Hippocampal formation (tissue), 2 donors: ENCODE measurements around the gene HES3.

Experiments used
- DNase-seq, 2 donors: peaks; one replicate each; lab custom pipeline; 2025; lab: John Stamatoyannopoulos, UW

HES3 gene

DNA sequence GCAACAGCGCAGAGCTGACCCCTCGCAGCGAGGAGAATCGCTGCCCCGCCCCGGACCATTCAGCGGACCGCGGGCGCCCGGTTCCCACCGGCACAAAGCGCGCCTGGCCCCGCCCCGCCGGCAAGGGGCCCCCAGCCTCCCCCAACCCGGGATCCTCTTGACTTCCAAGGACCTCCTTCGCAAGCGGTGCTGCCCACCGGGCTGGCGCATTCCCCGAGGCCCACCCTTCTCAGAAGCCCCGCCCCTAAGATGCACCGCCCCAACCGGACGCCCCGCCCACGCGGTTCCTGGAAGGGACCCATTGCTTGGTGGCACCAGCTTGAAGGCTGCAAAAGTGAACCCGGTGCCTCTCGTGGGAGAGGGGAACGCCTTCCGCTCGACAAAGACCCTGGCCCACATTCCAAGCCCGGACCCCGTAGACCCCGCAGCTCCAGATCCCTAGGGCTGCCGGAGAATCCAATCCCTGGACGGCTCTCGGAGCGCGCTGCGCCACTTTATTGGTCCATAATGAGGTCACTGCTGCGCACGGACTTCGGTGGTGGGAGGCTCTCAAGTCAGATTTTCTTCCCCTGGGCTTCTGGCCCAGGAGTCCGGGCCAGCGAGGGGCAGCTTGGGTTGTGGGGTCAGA, 2.0 kb downstream of the HES3 start:
- no peak for DNase-seq

DNA sequence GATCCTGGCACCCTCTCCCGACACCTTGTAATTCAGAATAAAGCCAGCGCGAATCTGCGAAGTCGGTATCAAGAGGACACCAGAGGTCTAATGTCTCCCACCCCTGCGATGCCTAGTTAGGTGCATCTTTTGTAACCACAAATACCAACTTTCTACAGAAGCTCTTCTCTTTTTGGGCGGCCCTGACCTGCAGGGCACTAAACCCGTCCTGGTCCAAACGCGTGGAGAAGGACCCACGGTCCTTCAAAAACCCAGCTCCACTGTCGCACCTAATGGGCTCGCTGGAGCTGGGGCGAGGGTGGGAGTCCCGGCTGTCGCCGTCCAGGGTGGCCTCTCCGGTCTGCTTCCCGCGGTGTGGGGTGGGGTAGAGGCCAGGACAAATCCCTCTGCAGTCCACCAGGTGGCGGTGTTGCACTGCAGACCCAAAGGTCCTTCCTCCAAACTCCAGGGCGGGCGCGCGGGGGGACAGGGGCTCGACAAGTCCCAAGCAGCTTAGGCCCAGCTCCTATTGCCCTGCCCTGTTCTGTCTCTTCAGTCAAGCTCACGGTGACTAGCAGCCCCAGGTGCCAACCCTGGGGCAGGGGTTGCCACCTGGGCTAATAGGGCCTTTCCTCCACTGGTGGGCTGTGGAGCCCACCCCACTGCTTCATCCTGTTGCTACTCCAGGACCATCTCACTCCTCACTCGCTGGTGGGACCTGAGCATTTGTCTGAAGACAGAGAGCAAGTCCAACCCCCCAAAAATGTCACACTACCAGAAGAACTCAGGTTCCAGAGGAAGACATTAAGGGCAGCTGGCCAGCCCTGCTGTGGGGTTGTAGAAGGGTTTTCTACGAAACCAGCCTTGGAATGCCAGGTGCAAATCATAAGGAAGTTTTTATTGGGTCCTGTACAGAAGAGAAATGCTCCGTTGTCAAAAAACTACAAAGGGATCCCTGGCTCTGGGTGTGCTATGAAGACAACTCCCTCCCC, 2.8 kb downstream of the HES3 start:
- peak; percentile 37 to 47 for DNase-seq

DNA sequence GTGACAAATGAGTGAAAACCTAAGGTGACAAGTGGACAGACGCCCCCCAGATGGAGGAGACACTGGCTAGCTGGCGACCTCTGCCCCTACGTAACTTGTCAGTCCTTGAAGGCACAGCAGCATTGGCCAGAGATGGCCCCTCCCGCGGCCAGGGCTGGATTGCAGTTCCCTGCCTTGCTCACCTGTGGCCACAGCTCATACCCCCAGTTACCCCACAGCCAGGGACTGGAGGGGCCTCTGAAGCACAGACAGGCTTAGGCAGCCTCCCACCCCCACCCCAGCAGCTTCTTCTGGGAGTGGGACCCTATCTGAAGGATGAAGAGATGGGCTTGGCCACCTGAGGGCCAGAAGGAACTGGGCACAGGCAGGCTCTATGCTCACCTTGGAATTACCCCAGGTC, 3.7 kb downstream of the HES3 start:
- DNase-seq = no peak

DNA sequence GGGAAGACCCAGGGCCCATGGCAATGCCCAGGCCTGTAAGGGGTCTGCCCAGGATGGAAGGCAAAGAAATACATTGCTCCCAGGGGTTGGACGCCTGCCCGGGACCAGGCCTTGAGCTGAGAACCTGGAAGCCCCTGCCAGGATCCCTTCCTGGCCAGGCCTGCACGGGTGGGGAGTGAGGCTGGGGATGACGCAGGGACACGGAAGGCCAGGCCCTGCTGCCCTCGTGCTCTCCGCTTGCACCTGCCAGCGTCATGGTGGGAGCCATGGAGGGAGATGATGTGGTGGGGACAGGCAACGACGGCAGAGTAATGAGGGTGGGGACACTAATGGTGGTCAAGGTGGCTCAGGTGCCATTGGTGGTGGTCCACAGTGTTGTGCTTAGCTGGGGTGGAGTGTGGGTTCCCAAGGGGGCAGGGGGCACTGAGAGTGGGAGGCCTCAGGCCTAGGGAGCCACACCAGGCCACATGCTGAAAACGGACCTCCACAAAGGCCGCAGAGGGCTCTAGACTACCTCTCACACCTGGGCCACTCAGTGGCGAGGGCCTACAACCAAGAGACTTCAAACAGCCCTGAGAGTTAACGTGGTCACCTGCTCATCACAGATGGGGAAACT, 4.3 kb downstream of the HES3 start:
- DNase-seq = no peak

GRCh38 chr1:6248932-6249738, 5.2 kb downstream of the HES3 start:
- DNase-seq = no peak

GRCh38 chr1:6249739-6250689, 6.0 kb downstream of the HES3 start:
- no peak for DNase-seq

DNA sequence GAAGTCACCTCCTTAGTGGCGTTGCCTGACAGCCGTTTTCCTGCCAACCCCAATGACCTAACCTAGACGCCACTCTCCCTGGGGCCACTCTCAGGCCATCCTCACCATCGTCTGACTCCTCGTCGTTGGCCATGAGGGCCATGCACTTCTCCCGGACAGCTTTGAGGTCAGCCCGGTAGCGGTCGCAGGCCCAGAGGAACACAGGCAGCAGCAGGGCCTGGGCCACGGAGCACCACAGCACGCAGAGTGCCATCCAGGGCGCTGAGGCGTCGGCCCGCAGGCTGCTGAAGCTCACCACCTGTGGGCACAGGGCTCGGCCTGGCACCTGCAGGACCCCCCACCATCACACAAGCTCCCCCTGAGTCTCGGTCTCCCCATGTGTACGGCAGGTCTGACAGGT, 7.3 kb downstream of the HES3 start:
- no peak for DNase-seq

- DNase-seq = no peak
Measured at GRCh38 chr1:6251681-6252373, 7.8 kb downstream of the HES3 start.

DNA sequence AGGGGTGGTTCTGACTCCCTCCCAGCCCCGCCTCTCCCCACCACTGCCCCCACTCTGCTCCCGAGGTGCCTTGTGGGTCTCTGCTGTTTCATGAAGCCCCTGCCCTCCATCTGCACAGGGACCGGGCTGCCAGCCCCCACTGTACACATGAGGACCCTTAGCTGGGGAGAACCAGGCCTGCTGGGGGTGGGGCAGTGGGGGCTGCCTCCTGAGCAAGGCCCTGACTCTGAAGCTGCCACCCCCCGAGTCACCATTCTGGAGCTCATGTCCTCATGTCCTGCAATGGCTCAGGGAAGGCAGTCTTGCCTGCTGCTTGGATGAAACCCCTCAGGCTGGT, 8.4 kb downstream of the HES3 start:
- no peak for DNase-seq

DNA sequence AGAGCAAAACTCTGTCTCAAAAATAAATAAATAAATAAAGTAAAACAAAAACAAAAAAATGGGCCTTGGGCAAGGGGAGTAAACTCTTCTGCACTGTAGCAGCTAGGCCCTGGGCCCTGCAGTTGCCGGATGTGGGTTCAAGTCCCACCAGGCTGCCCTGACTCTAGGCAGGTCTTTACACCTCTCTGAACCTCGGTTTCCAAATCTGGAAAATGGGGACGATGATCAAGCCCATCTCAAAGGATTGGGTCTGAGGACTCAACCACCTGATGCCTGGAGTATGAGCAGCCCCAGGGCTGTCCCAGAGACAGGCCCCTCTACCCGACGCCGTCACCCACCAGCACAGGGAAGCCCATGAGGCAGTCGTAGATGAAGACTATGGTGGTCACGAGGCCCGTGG, 9.4 kb downstream of the HES3 start:
- no peak for DNase-seq

DNA sequence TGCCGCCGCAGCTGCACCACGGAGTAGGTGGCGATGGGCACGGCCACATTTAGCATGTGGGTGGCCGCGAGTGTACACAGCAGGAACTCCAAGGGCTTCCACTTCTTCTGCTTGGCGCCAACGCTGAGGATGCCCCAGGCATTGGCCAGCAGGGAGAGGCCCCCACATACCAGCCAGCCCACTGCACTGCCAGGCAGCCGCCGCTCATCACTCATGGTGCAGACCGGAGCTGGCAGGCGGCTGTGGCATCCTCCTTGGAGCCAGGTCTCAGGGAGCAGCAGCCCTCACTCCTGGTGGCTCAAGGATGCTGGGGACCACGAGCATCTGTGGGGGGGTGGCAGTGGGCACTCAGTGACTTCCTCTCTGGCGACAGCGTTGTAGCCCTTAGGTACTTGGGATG, 10.7 kb downstream of the HES3 start:
- DNase-seq = no peak

DNA sequence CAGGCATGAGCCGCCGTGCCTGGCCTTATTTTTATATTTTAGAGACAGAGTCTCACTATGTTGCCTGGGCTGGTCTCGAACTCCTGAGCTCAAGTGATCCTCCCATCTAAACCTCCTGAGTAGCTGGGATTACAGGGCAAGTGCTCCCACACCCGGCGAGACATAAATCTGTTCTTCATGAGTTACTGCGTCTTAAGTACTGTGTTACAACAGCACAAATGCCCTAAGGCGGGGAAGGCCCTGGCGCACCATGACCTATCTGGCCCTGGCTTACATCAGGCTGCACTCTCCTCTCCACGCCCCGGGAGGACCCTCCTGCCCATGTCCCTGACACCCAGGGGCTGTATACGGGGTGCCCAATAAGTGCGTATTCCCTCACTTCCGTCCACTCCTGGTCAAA, 12.7 kb downstream of the HES3 start:
- no peak for DNase-seq

- no peak for DNase-seq
Measured at GRCh38 chr1:6257541-6258069, 13.6 kb downstream of the HES3 start.

GRCh38 chr1:6258675-6259074, 14.7 kb downstream of the HES3 start:
- DNase-seq = no peak

GRCh38 chr1:6259491-6260362, 15.7 kb downstream of the HES3 start:
- DNase-seq = no peak

DNA sequence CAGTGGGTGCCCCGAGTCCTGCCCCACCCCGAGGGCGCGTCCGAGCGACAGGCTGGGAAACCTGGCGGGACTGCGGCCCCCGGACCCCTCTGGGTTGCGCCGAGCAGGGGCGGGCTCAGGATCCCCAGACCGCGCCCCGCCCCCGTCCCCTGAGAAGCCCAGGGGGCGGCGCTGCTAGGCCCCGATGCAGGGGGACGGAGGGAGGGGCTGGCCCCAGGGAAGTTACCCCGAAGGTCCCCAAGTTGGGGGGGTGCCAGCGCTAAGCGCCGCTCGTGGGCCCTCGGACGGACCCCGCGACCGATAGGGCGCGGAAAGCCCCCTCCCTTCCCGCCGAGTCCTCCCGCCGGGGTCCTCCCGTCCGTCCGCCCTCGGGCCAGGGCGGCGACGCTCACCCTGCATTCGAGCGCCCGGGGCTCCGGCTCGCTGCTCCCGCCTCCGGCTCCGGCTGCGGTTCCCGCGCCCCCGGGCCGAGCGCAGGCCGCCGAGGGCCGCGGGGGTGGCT, 16.5 kb downstream of the HES3 start:
- DNase-seq = no peak

- DNase-seq = no peak
Measured at GRCh38 chr1:6260961-6261614, 17.1 kb downstream of the HES3 start, which contains the start of gene GPR153. TSS of gene GPR153 (minus strand) at chr1:6261098. CDS start at chr1:6254905, 6,193 bp downstream.

DNA sequence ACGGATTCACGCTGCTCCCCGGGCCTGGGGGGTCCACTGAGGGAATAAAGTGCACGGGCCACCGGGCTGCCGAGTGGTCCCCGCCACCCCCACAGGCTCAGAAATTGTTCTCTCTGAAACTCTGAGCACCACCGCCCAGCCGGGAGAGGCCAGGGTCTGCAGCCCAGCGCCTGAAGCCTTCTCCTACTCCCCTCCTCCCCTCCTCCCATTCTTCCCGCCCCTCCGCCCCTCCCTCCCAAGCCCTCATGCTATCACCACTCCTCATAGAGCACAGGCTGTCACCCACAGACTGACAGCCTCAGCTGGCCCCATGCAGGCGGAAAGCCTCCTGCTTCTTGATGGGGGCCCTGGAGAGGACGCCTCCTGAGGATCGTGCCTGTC, 17.6 kb downstream of the HES3 start:
- no peak for DNase-seq
